H1 (cell line): Measurements from ENCODE around the gene TOP2A. TPM values are rescaled to one million over a fixed set of nuclear protein-coding genes. Genes with fewer than 3 reads are reported as not detected.

Experiments used
- CTCF ChIA-PET: fragments of 300-600 bp; sonication (Branson Sonifier 250); formaldehyde crosslinking; loops from one replicate; lab custom pipeline; 2021; ENCODE audit not compliant: partially characterized antibody; lab: Charles Lee
- POLR2A ChIA-PET: fragments of 300-600 bp; sonication (Branson Sonifier 250); formaldehyde crosslinking; loops from one replicate; lab custom pipeline; 2021; ENCODE audit warnings: inconsistent platforms; ENCODE audit not compliant: partially characterized antibody; lab: Charles Lee
- DNase-seq, 2 experiments: peaks; one replicate each; pipeline versions ENCODE4 v3.0.0 to v3.0.0-alpha.2; 2010 to 2022; ENCODE audit warnings: low spot score in 2 of 2, low read depth in 1 of 2, mixed read lengths in 1 of 2
- FAIRE-seq: peaks from 2 replicates; lab custom pipeline; 2011; peaks lifted over from hg19 to GRCh38; lab: Jason Lieb, UNC
- H2AFZ ChIP-seq: 2 replicates; pipeline ENCODE4 v1.8.1; 2012; ENCODE audit warnings: low read length, inconsistent platforms
- H2AK5ac ChIP-seq: 2 replicates; pipeline ENCODE4 v1.6.1; 2013; ENCODE audit warnings: low read depth, low read length
- H2BK120ac ChIP-seq: replicated peaks from 2 replicates; pipeline ENCODE3; 2013; ENCODE audit warnings: low read depth, low read length, inconsistent platforms
- H2BK12ac ChIP-seq: 2 replicates; pipeline ENCODE4 v1.6.1; 2013; ENCODE audit warnings: low read depth, low read length
- H2BK15ac ChIP-seq: 2 replicates; pipeline ENCODE4 v1.6.1; 2013; ENCODE audit warnings: low read length
- H2BK20ac ChIP-seq: 2 replicates; pipeline ENCODE4 v1.6.1; 2013; ENCODE audit warnings: low read length
- H2BK5ac ChIP-seq: 2 replicates; pipeline ENCODE4 v1.6.1; 2013; ENCODE audit warnings: low read depth, low read length
- H3K14ac ChIP-seq: 2 replicates; pipeline ENCODE4 v1.6.1; 2013; ENCODE audit warnings: inconsistent platforms; ENCODE audit not compliant: insufficient read length
- H3K18ac ChIP-seq: 2 replicates; pipeline ENCODE4 v1.6.1; 2013; ENCODE audit warnings: low read length; ENCODE audit errors: extremely low read depth
- H3K23ac ChIP-seq: 2 replicates; pipeline ENCODE4 v1.6.1; 2013; ENCODE audit warnings: inconsistent platforms; ENCODE audit not compliant: insufficient read length
- H3K23me2 ChIP-seq: 2 replicates; pipeline ENCODE4 v1.6.1; 2013; ENCODE audit warnings: low read depth, low read length
- H3K27ac ChIP-seq: 2 replicates; pipeline ENCODE4 v1.6.1; 2011; ENCODE audit warnings: low read depth, low read length, inconsistent platforms
- H3K27me3 ChIP-seq, 4 experiments: replicated peaks in 1 of 4; 1 replicate in 1 of 4; 2 replicates in 3 of 4; pipeline versions ENCODE4 v1.6.1 to v1.8.1; 2011 to 2013; ENCODE audit warnings: low read length in 3 of 4, mild to moderate bottlenecking in 3 of 4, inconsistent platforms in 2 of 4, mixed read lengths in 2 of 4, moderate library complexity in 1 of 4; ENCODE audit not compliant: control insufficient read depth in 3 of 4, insufficient read depth in 3 of 4; ENCODE audit errors: extremely low read depth in 1 of 4
- H3K36me3 ChIP-seq, 4 experiments: 2 replicates each; pipeline versions ENCODE4 v1.6.1 to v1.8.1; 2011 to 2013; ENCODE audit warnings: mild to moderate bottlenecking in 4 of 4, low read length in 3 of 4, moderate library complexity in 2 of 4, control low read depth in 1 of 4, inconsistent platforms in 1 of 4; ENCODE audit not compliant: insufficient read depth in 4 of 4, control insufficient read depth in 2 of 4
- H3K4ac ChIP-seq: replicated peaks from 2 replicates; pipeline ENCODE3; 2013; ENCODE audit warnings: low read length, low read depth, mixed read lengths, inconsistent platforms; ENCODE audit not compliant: insufficient read length
- H3K4me1 ChIP-seq, 4 experiments: replicated peaks in 1 of 4; 1 replicate in 1 of 4; 2 replicates in 3 of 4; pipeline versions ENCODE4 v1.6.1 to v1.8.1; 2011 to 2013; ENCODE audit warnings: low read length in 3 of 4, inconsistent platforms in 2 of 4, mixed read lengths in 1 of 4; ENCODE audit not compliant: insufficient read depth in 4 of 4, control insufficient read depth in 3 of 4
- H3K4me2 ChIP-seq, 2 experiments: 2 replicates each; pipeline versions ENCODE4 v1.6.1 to v1.8.1; 2011 to 2013; ENCODE audit warnings: low read depth in 2 of 2, low read length in 2 of 2, control low read depth in 1 of 2, inconsistent platforms in 1 of 2, mild to moderate bottlenecking in 1 of 2; ENCODE audit not compliant: insufficient read depth in 1 of 2
- H3K4me3 ChIP-seq, 4 experiments: fragments of 200-600, 300-600 bp in 1 of 4; sonication (generic), shearing (Covaris generic), sonication (Bioruptor Twin) in 1 of 4; 2 replicates each; pipeline versions ENCODE4 v1.5.1 to v1.8.1; 2011 to 2016; ENCODE audit warnings: low read length in 4 of 4, low read depth in 3 of 4, control low read depth in 2 of 4, inconsistent platforms in 2 of 4, mild to moderate bottlenecking in 2 of 4, mixed read lengths in 1 of 4, moderate library complexity in 1 of 4; ENCODE audit not compliant: insufficient read depth in 2 of 4; ENCODE audit errors: extremely low read depth in 1 of 4
- H3K56ac ChIP-seq: replicated peaks from 2 replicates; pipeline ENCODE3; 2013; ENCODE audit warnings: low read depth, mild to moderate bottlenecking, mixed read lengths, low read length, inconsistent platforms; ENCODE audit not compliant: insufficient read length
- H3K79me1 ChIP-seq: 2 replicates; pipeline ENCODE4 v1.6.1; 2013; ENCODE audit warnings: low read depth, low read length, control low read depth
- H3K79me2 ChIP-seq, 2 experiments: 2 replicates each; pipeline versions ENCODE4 v1.6.1 to v1.8.1; 2012 to 2013; ENCODE audit warnings: low read length in 2 of 2, mild to moderate bottlenecking in 2 of 2, inconsistent platforms in 1 of 2; ENCODE audit not compliant: insufficient read depth in 2 of 2, control insufficient read depth in 1 of 2
- H3K9ac ChIP-seq, 4 experiments: replicated peaks in 1 of 4; 1 replicate in 1 of 4; 2 replicates in 3 of 4; pipeline versions ENCODE4 v1.6.1 to v1.8.1; 2011 to 2013; ENCODE audit warnings: low read depth in 3 of 4, low read length in 3 of 4, control low read depth in 2 of 4, mild to moderate bottlenecking in 2 of 4, moderate library complexity in 2 of 4, inconsistent platforms in 1 of 4; ENCODE audit errors: extremely low read depth in 1 of 4
- H3K9me3 ChIP-seq, 2 experiments: 2 replicates each; pipeline versions ENCODE4 v1.6.1 to v1.8.1; 2012 to 2013; ENCODE audit warnings: mild to moderate bottlenecking in 2 of 2, moderate library complexity in 2 of 2, control low read depth in 1 of 2, inconsistent platforms in 1 of 2, low read depth in 1 of 2, low read length in 1 of 2, mixed read lengths in 1 of 2; ENCODE audit not compliant: insufficient read depth in 2 of 2
- H4K20me1 ChIP-seq, 2 experiments: replicated peaks in 1 of 2; 2 replicates each; pipeline versions ENCODE3 to v1.8.1; 2011 to 2013; ENCODE audit warnings: inconsistent platforms in 2 of 2, low read length in 2 of 2, mild to moderate bottlenecking in 1 of 2; ENCODE audit not compliant: insufficient read depth in 2 of 2, control insufficient read depth in 1 of 2
- H4K5ac ChIP-seq: 2 replicates; pipeline ENCODE4 v1.6.1; 2013; ENCODE audit warnings: low read length, low read depth, mixed read lengths, inconsistent platforms; ENCODE audit not compliant: insufficient read length
- H4K8ac ChIP-seq: 2 replicates; pipeline ENCODE4 v1.8.0; 2013; ENCODE audit warnings: mild to moderate bottlenecking, moderate library complexity, low read length, inconsistent platforms; ENCODE audit not compliant: insufficient read depth; ENCODE audit errors: extremely low read depth
- H4K91ac ChIP-seq: replicated peaks from 2 replicates; pipeline ENCODE3; 2013; ENCODE audit warnings: low read length, mixed read lengths, inconsistent platforms; ENCODE audit not compliant: insufficient read length
- HDAC2 ChIP-seq, 2 experiments: fragments of 300-600 bp in 1 of 2; sonication (generic) in 1 of 2; IDR thresholded peaks; 2 replicates each; pipeline ENCODE4 v1.6.1; 2011 to 2012; ENCODE audit warnings: low read depth in 2 of 2, low read length in 2 of 2, mild to moderate bottlenecking in 2 of 2, moderate library complexity in 2 of 2, borderline replicate concordance in 1 of 2, inconsistent platforms in 1 of 2
- RBBP5 ChIP-seq: IDR thresholded peaks from 2 replicates; pipeline ENCODE4 v1.7.1; 2012; ENCODE audit warnings: low read depth, mild to moderate bottlenecking, inconsistent platforms, low read length, moderate library complexity, borderline replicate concordance
- RFX5 ChIP-seq: IDR thresholded peaks from 2 replicates; pipeline ENCODE4 v1.6.1; 2011; ENCODE audit warnings: low read depth, low read length, improper control_type of control experiment, borderline replicate concordance
- ZNF274 ChIP-seq: IDR thresholded peaks from 2 replicates; pipeline ENCODE4 v1.7.0; 2012; ENCODE audit warnings: low read length, borderline replicate concordance; ENCODE audit errors: extremely low read depth
- WGBS, 2 experiments: shearing (Covaris generic) in 1 of 2; methylation state at CpG; one replicate each; pipeline versions ENCODE4 v1.1.6 to v1.1.7; 2013 to 2015; ENCODE audit warnings: low lambda C conversion rate in 2 of 2, mixed read lengths in 2 of 2, inconsistent platforms in 1 of 2, low coverage in 1 of 2, missing lambda C conversion rate in 1 of 2; ENCODE audit not compliant: insufficient replicate concordance in 2 of 2, insufficient coverage in 1 of 2, insufficient read length in 1 of 2; ENCODE audit errors: extremely low coverage in 1 of 2, missing lambda C conversion rate in 1 of 2; 5-methylcytosine and 5-hydroxymethylcytosine counted together
- polyA plus RNA-seq, 7 experiments: library from polyadenylated mRNA; depleted of rRNA in 3 of 7; stranded (reverse) in 5 of 7; unstranded in 2 of 7; fragments of >200 nt in 5 of 7; fragments of 200-250 nt in 2 of 7; gene quantifications; 1 replicate in 5 of 7; 2 replicates in 1 of 7; 4 replicates in 1 of 7; pipeline versions ENCODE4 v1.2.1 to v1.2.3, GENCODE V29; 2011 to 2013; ENCODE audit warnings: missing spikeins in 2 of 7, mixed read lengths in 2 of 7
- total RNA-seq: library from RNA; stranded (reverse); fragmentation: NEBNext Ultra II Directional; extraction: Animal tissue kit (Norgen Biotek cat#: 25700); gene quantifications from 2 replicates; pipeline ENCODE4 v1.2.1, GENCODE V29; 2021
- TF ChIP-seq, protein P1 (sequence below): IDR thresholded peaks from 2 replicates; pipeline ENCODE4 v1.6.1; 2011; ENCODE audit warnings: low read depth, mild to moderate bottlenecking, low read length; ENCODE audit not compliant: insufficient read depth

TOP2A gene
- total and polyA plus RNA-seq, 2 of the 8 experiments (the other 6 are each of a cell fraction or from before 2014, with no cell fraction given) = 83.1 to 291 TPM

DNA sequence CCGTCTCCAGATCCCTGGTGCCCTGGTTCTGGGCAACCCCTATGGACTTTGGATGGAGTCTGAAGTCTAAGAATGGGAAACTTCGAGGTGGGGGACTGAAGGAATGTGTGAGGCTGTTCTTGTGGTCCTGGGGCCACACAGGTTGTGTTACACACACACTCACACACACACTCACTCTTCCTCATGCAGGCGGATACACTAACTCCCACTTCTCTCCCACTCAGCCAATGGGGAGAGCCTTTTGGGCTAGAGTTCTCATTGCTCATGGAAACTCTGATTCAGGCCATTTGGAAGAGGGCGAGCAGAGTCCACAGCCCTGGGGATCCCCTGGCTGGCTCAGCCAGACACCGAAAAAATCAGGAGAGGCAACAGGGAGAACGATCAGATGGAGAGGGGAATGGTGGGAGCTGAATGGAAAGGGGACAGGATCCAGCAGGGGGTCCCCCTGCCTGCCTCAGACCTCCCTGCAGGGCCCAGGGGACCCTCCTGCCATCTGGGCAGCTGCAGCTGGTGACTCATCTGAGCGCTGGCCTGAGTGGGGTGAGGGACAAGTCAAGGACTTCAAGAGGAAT lies 34.6 kb upstream of the TOP2A start:
- CTCF ChIA-PET = interaction anchor here (0.7 to 34.1 kb wide), 9 partner anchors 3 to 254 kb away, joined by 3 to 739 read pairs (median 5); partner anchors contain the start of gene IGFBP4
- Histone ChIP-seq H3K79me2 (peaks cover 0 to 26% of the 10 kb centered on the region in 2 experiments; a peak in 3 of 4 replicates), H4K20me1 (peaks cover 0 to 2% of the 10 kb centered on the region in 2 experiments), H3K9me3 (no peaks in the 10 kb centered on the region), H4K5ac (no peak overlapping the region), H3K4me3 (no peak overlapping the region), H3K9ac (no peak overlapping the region), H3K23me2 (no peaks in the 10 kb centered on the region), H2BK120ac (no peak overlapping the region), H2BK5ac (no peak overlapping the region), H3K27me3 (no peaks in the 10 kb centered on the region), H3K4ac (no peak overlapping the region), H3K18ac (no peak overlapping the region), H3K36me3 (peaks cover 6 to 26% (median 10%) of the 10 kb centered on the region in 4 experiments; a peak in 7 of 8 replicates), H2AFZ (no peak overlapping the region), H3K4me1 (peaks cover 0 to 5% (median 0%) of the 10 kb centered on the region in 4 experiments; a peak in 3 of 7 replicates), H3K14ac (no peak overlapping the region), H4K91ac (no peak overlapping the region), H3K27ac (no peak overlapping the region), H3K56ac (no peak overlapping the region), H3K23ac (no peak overlapping the region), H4K8ac (no peak overlapping the region), H3K4me2 (no peak overlapping the region), H2BK15ac (no peak overlapping the region), H3K79me1 (peaks cover 4% of the 10 kb centered on the region), H2BK20ac (no peak overlapping the region), H2AK5ac (no peak overlapping the region), H2BK12ac (no peak overlapping the region)
- DNase-seq = no peak
- POLR2A ChIA-PET = interaction anchor here (1.9 kb wide), 1 partner anchor 10 kb away, joined by 5 read pairs; no protein-coding TSS in a partner anchor
- no peak for TF ChIP-seq RBBP5
- no peak for TF ChIP-seq ZNF274
- TF ChIP-seq, protein P1, sequence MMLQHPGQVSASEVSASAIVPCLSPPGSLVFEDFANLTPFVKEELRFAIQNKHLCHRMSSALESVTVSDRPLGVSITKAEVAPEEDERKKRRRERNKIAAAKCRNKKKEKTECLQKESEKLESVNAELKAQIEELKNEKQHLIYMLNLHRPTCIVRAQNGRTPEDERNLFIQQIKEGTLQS = no peak
- no peak for TF ChIP-seq HDAC2 (IDR thresholded peaks at IDR 0.05; ENCODE audit: borderline replicate concordance in 1 of 2, low read depth in 2 of 2, low read length in 2 of 2)
- no peak for TF ChIP-seq RFX5
- whole genome bisulfite sequencing, 2 experiments = 92% methylated on average over 7 of the region's 7 CpGs; no CpG with 5 or more reads in 1 of the 2 experiments
- no peak for FAIRE-seq
